Neural cell (in vitro differentiated cells): ENCODE measurements around the gene SLC24A3. TPM values are rescaled to one million over a fixed set of nuclear protein-coding genes. Genes with fewer than 3 reads are reported as not detected.

Source experiments
- H2AFZ ChIP-seq: fragments of 200-600, 300-800 bp; sonication (generic), shearing (Covaris generic); 2 replicates; pipeline ENCODE4 v1.6.0; 2014; ENCODE audit warnings: low read depth, mild to moderate bottlenecking, antibody characterized with exemption, low read length, moderate library complexity
- H3F3A ChIP-seq: fragments of 200-600 bp; shearing (Covaris generic); 2 replicates; pipeline ENCODE4 v1.6.1; 2016; ENCODE audit warnings: mild to moderate bottlenecking, moderate library complexity, mixed read lengths, antibody characterized with exemption, low read length; ENCODE audit not compliant: insufficient read depth, poor library complexity, severe bottlenecking
- H3K27ac ChIP-seq: fragments of 200-600, 300-800 bp; sonication (generic), shearing (Covaris generic); 2 replicates; pipeline ENCODE4 v1.5.1; 2014; ENCODE audit warnings: mild to moderate bottlenecking, low read length, moderate library complexity
- H3K27me3 ChIP-seq: fragments of 300-800, 200-600 bp; sonication (generic), shearing (Covaris generic); 2 replicates; pipeline ENCODE4 v1.6.0; 2014; ENCODE audit warnings: mild to moderate bottlenecking, low read depth, low read length, moderate library complexity; ENCODE audit not compliant: insufficient read depth
- H3K36me3 ChIP-seq: fragments of 300-800, 200-600 bp; sonication (generic), shearing (Covaris generic); 2 replicates; pipeline ENCODE4 v1.5.1; 2014; ENCODE audit warnings: mild to moderate bottlenecking, antibody characterized with exemption, low read length, moderate library complexity; ENCODE audit not compliant: insufficient read depth
- H3K4me2 ChIP-seq: fragments of 300-800, 200-600 bp; sonication (generic), shearing (Covaris generic); 2 replicates; pipeline ENCODE4 v1.6.0; 2014; ENCODE audit warnings: mild to moderate bottlenecking, low read length
- H3K4me3 ChIP-seq: fragments of 300-800, 200-600 bp; sonication (generic), shearing (Covaris generic); 2 replicates; pipeline ENCODE4 v1.5.1; 2014; ENCODE audit warnings: mild to moderate bottlenecking, low read length, moderate library complexity
- H3K79me2 ChIP-seq: fragments of 200-600 bp; shearing (Covaris generic); replicated peaks from 2 replicates; pipeline ENCODE4 v1.6.0; 2014; ENCODE audit warnings: mild to moderate bottlenecking, low read length, moderate library complexity; ENCODE audit not compliant: insufficient read depth
- H3K9ac ChIP-seq: fragments of 300-800, 200-600 bp; sonication (generic), shearing (Covaris generic); 2 replicates; pipeline ENCODE4 v1.6.1; 2016; ENCODE audit warnings: mild to moderate bottlenecking, low read length, mixed read lengths
- H3K9me2 ChIP-seq: fragments of 200-600 bp; shearing (Covaris generic); 2 replicates; pipeline ENCODE4 v1.6.1; 2016; ENCODE audit warnings: mild to moderate bottlenecking, low read length, mixed read lengths; ENCODE audit not compliant: insufficient read depth
- H3K9me3 ChIP-seq: fragments of 200-600, 300-800 bp; sonication (generic), shearing (Covaris generic); 2 replicates; pipeline ENCODE4 v1.6.1; 2016; ENCODE audit warnings: mild to moderate bottlenecking, mixed run types, low read length, moderate library complexity, mixed read lengths
- H4K20me1 ChIP-seq: fragments of 200-600 bp; shearing (Covaris generic); 2 replicates; pipeline ENCODE4 v1.6.1; 2016; ENCODE audit warnings: mild to moderate bottlenecking, mixed run types; ENCODE audit not compliant: insufficient read depth
- CTCF ChIP-seq: fragments of 450-650 bp; IDR thresholded peaks from 2 replicates; pipeline ENCODE4 v1.5.1; 2014; ENCODE audit warnings: antibody characterized with exemption, mild to moderate bottlenecking, moderate library complexity; ENCODE audit not compliant: poor library complexity, severe bottlenecking
- EP300 ChIP-seq: fragments of 450-650 bp; conservative IDR thresholded peaks from 2 replicates; pipeline ENCODE4 v1.6.1; 2014; ENCODE audit warnings: antibody characterized with exemption, mild to moderate bottlenecking, moderate library complexity; ENCODE audit not compliant: poor library complexity, severe bottlenecking
- EZH2 ChIP-seq: fragments of 200-600, 300-800 bp; shearing (Covaris generic), sonication (generic); IDR thresholded peaks from 2 replicates; pipeline ENCODE4 v1.6.1; 2014; ENCODE audit warnings: antibody characterized with exemption, low read length, borderline replicate concordance, mild to moderate bottlenecking; ENCODE audit not compliant: insufficient read depth, poor library complexity, severe bottlenecking
- MXI1 ChIP-seq: fragments of 450-650 bp; conservative IDR thresholded peaks from 2 replicates; pipeline ENCODE4 v1.6.1; 2014; ENCODE audit warnings: antibody characterized with exemption, mild to moderate bottlenecking; ENCODE audit not compliant: poor library complexity, severe bottlenecking
- POLR2AphosphoS5 ChIP-seq: IDR thresholded peaks from 2 replicates; pipeline ENCODE4 v1.6.1; 2012
- RAD21 ChIP-seq: fragments of 450-650 bp; conservative IDR thresholded peaks from 2 replicates; pipeline ENCODE4 v1.6.1; 2014; ENCODE audit warnings: antibody characterized with exemption, mild to moderate bottlenecking, moderate library complexity
- REST ChIP-seq: IDR thresholded peaks from 2 replicates; pipeline ENCODE4 v1.6.1; 2012; ENCODE audit warnings: borderline replicate concordance
- SMC3 ChIP-seq: fragments of 450-650 bp; conservative IDR thresholded peaks from 2 replicates; pipeline ENCODE4 v1.6.1; 2014; ENCODE audit warnings: antibody characterized with exemption, mild to moderate bottlenecking, moderate library complexity; ENCODE audit not compliant: poor library complexity
- TAF1 ChIP-seq: IDR thresholded peaks from 2 replicates; pipeline ENCODE4 v1.6.1; 2012; ENCODE audit warnings: low read depth
- polyA plus RNA-seq: library from polyadenylated mRNA; depleted of rRNA; stranded (reverse); fragments of >200 nt; gene quantifications from 2 replicates; pipeline ENCODE4 v1.2.3, GENCODE V29; 2014

The SLC24A3 gene
- polyA plus RNA-seq, 1 donor from 2014 or later, result 6.5 TPM

- Histone ChIP-seq H3K4me2 (no peak overlapping the region), H3K79me2 (no peaks in the 10 kb centered on the region), H3K27me3 (no peaks in the 10 kb centered on the region), H3K36me3 (no peaks in the 10 kb centered on the region), H3F3A (no peaks in the 10 kb centered on the region), H3K27ac (no peak overlapping the region), H4K20me1 (no peaks in the 10 kb centered on the region), H3K9me2 (no peaks in the 10 kb centered on the region), H3K9ac (no peak overlapping the region), H3K9me3 (no peaks in the 10 kb centered on the region), H3K4me3 (no peak overlapping the region), H2AFZ (no peak overlapping the region)
- TF ChIP-seq RAD21, result no peak
- TF ChIP-seq EZH2, result no peak
- TF ChIP-seq SMC3, result no peak
- TF ChIP-seq EP300, result no peak
- TF ChIP-seq CTCF, result no peak
- TF ChIP-seq MXI1, result no peak
- TF ChIP-seq POLR2AphosphoS5, result no peak
- TF ChIP-seq TAF1, result no peak
- TF ChIP-seq REST, result no peak
These were observed 157.9 kb downstream of the SLC24A3 start for GRCh38 chr20:19370076-19371075.

GRCh38 chr20:19371112-19371511 lies 158.7 kb downstream of the SLC24A3 start:
- Histone ChIP-seq H2AFZ (no peak overlapping the region), H3F3A (no peaks in the 10 kb centered on the region), H3K4me3 (no peak overlapping the region), H3K4me2 (no peak overlapping the region), H3K79me2 (no peaks in the 10 kb centered on the region), H3K27me3 (no peaks in the 10 kb centered on the region), H3K27ac (no peak overlapping the region), H3K36me3 (no peaks in the 10 kb centered on the region), H4K20me1 (no peaks in the 10 kb centered on the region), H3K9me3 (no peaks in the 10 kb centered on the region), H3K9ac (no peak overlapping the region), H3K9me2 (no peaks in the 10 kb centered on the region)
- TF ChIP-seq REST (no peak), RAD21 (no peak), CTCF (no peak), EZH2 (no peak), TAF1 (no peak), POLR2AphosphoS5 (no peak)
